ENCODE results near the gene WASF2. TPM values are rescaled to one million over a fixed set of nuclear protein-coding genes. Genes with fewer than 3 reads are reported as not detected.

WASF2 gene
- total RNA-seq (2022; extraction: Qiagen RNA extraction; ENCODE audit: low read depth): 39.2 to 51.6 TPM (median 50.2 TPM) in 5 replicates

GRCh38 chr1:27489973-27490741, at the start of gene WASF2:
WASF2 (minus strand) TSS chr1:27490167; CDS start chr1:27428890, 61,277 bp downstream.

GRCh38 chr1:27392096-27392777, 97.7 kb downstream of the WASF2 start, which contains the start of gene GPR3:
GPR3 (plus strand) TSS chr1:27392622; CDS start chr1:27393799, 1,177 bp downstream.

GRCh38 chr1:27383039-27383605, 106.8 kb downstream of the WASF2 start, which contains the start of gene CD164L2:
CD164L2 (minus strand) TSS chr1:27383333; CDS start chr1:27383239, 94 bp downstream.

GRCh38 chr1:27374362-27375086, 115.4 kb downstream of the WASF2 start, which contains the start of gene FCN3:
FCN3 (minus strand) TSS chr1:27374824; CDS start chr1:27374818, 6 bp downstream.

GRCh38 chr1:27366411-27367159, 123.4 kb downstream of the WASF2 start, which contains the start of gene MAP3K6:
MAP3K6 (minus strand) TSS chr1:27366961; CDS start chr1:27366597, 364 bp downstream.

Other genes with a start within 250 kb of the WASF2 start
- gene TMEM222, start 168.0 kb downstream of the WASF2 start, total RNA-seq (2022; extraction: Qiagen RNA extraction; ENCODE audit: low read depth): 40.7 to 51.3 TPM (median 49.4 TPM) in 5 replicates
- gene SYTL1, start 148.1 kb downstream of the WASF2 start, total RNA-seq (2022; extraction: Qiagen RNA extraction; ENCODE audit: low read depth): 0.10 to 0.81 TPM (median 0.53 TPM) in 5 replicates
- 5.9 to 13.2 TPM (median 11.4 TPM) in 5 replicates for gene MAP3K6, start 123.2 kb downstream of the WASF2 start, total RNA-seq (2022; extraction: Qiagen RNA extraction; ENCODE audit: low read depth)
- gene FCN3, start 115.3 kb downstream of the WASF2 start, total RNA-seq (2022; extraction: Qiagen RNA extraction; ENCODE audit: low read depth): not detected in 5 replicates
- not detected in 5 replicates for gene CD164L2, start 106.8 kb downstream of the WASF2 start, total RNA-seq (2022; extraction: Qiagen RNA extraction; ENCODE audit: low read depth)
- 1.5 to 2.7 TPM (median 2.3 TPM) in 5 replicates for gene GPR3, start 97.5 kb downstream of the WASF2 start, total RNA-seq (2022; extraction: Qiagen RNA extraction; ENCODE audit: low read depth)
- 11.2 to 20.0 TPM (median 19.3 TPM) in 5 replicates for gene AHDC1, start 114.0 kb upstream of the WASF2 start, total RNA-seq (2022; extraction: Qiagen RNA extraction; ENCODE audit: low read depth)
- gene FGR, start 145.0 kb upstream of the WASF2 start, total RNA-seq (2022; extraction: Qiagen RNA extraction; ENCODE audit: low read depth): 0.06 to 0.09 TPM in 2 of 5 replicates, not detected in the others
- 10.4 to 16.5 TPM (median 14.8 TPM) in 5 replicates for gene IFI6, start 182.0 kb upstream of the WASF2 start, total RNA-seq (2022; extraction: Qiagen RNA extraction; ENCODE audit: low read depth)
- gene FAM76A, start 235.8 kb upstream of the WASF2 start, total RNA-seq (2022; extraction: Qiagen RNA extraction; ENCODE audit: low read depth): 4.4 to 5.7 TPM (median 4.9 TPM) in 5 replicates